Lower leg skin (tissue), 3 donors: ENCODE results near the gene POLR1D.

Experiments
- POLR2A ChIP-seq, 2 donors: fragments of 450-650 bp; IDR thresholded peaks; one replicate each; pipeline ENCODE4 v1.6.1; 2016 to 2017; ENCODE audit warnings: antibody characterized with exemption in 2 of 2, mild to moderate bottlenecking in 1 of 2, moderate library complexity in 1 of 2
- TF ChIP-seq, protein P1 (sequence below), 3 donors: fragments of 450-650 bp; IDR thresholded peaks; one replicate each; pipeline ENCODE4 v1.5.1; 2016; ENCODE audit warnings: antibody characterized with exemption in 3 of 3, mild to moderate bottlenecking in 3 of 3, moderate library complexity in 2 of 3

DNA sequence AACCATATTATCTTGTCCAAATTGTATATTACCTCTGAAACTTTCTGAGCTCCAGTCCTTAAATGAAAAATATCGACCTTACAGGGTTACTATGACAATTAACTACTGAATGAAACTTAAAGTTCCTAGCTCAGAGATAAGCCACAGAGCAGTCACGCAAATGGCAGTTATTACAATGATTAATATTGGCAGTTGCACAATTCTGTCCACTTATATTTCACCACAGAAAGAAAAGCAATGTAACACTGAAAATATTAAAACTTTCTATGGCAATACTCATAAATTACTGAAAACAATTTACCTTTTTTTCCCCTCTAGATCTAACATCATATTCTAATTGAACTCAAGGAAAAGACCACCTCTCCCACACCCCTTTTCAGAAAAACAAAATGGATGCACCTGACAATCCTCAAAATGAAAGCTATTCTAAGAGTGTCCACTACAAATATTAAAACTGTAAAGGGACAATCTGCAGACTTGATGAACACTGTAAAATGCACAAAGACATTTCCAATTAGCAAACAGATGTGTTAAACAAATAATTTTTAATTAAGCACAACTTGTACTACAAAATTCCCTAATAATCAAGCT is 16.0 kb upstream of the POLR1D start:
- TF ChIP-seq, protein P1, sequence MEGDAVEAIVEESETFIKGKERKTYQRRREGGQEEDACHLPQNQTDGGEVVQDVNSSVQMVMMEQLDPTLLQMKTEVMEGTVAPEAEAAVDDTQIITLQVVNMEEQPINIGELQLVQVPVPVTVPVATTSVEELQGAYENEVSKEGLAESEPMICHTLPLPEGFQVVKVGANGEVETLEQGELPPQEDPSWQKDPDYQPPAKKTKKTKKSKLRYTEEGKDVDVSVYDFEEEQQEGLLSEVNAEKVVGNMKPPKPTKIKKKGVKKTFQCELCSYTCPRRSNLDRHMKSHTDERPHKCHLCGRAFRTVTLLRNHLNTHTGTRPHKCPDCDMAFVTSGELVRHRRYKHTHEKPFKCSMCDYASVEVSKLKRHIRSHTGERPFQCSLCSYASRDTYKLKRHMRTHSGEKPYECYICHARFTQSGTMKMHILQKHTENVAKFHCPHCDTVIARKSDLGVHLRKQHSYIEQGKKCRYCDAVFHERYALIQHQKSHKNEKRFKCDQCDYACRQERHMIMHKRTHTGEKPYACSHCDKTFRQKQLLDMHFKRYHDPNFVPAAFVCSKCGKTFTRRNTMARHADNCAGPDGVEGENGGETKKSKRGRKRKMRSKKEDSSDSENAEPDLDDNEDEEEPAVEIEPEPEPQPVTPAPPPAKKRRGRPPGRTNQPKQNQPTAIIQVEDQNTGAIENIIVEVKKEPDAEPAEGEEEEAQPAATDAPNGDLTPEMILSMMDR (IDR thresholded peaks at IDR 0.05) = no peak
- TF ChIP-seq POLR2A (IDR thresholded peaks at IDR 0.05) = no peak
